ENCODE data around the gene TMEM255A. TPM values are rescaled to one million over a fixed set of nuclear protein-coding genes. Genes with fewer than 3 reads are reported as not detected.
"Not testable (repeated sequence)": the region's sequence is repeated elsewhere in the genome, so short reads cannot be mapped to it uniquely, and the experiment has no call there.

Gene TMEM255A
- 0.51 TPM for polyA plus RNA-seq (2013, experiment 1 of 2; ENCODE audit: insufficient read length)
- polyA plus RNA-seq (2013, experiment 2 of 2; ENCODE audit: insufficient read length): 0.29 TPM

DNA sequence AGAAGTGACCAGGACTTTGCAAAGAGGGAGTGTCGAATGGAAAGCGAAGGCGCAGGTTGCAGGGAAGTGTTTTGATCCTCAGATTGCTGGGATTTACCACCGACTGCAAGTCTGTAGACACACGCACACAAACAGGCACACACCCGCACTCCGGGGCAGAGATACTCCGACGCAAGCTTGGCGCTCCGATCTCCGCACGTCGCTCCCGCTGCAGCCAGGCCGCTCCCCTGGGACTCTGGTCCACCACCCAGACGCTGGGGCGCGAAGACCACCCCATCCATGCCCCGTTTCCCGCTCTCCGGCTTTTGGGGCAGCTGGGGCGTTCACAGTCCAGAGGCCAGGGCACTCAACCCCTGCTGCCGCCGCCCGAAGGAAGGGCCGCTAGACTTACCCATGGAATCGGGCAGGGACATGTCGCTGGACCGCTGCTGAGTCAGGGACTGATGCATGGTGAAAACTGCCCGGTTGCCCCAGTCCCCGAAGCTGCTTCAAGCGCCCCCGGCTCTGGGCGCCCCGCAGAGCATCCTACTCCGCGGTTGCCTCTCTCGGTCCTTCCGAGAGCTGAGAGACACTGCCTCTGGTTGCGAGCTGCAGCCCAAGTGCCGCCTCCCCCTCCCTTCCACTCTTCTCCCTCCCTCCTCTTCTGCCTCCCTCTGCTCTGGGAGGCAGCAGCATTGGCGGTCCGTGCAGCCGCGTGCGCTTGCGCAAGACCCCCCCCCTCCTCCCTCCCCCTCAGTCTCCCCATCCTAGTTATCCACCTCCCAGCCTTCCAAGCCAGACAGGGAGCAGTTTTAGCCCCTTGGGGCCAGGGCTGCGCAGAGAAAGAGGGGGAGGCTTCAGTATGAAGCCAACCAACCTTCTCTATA is at the start of gene TMEM255A:
Gene TMEM255A (minus strand): TSS at position 601 of the 866 bp plus-strand sequence. CDS start 152 bp downstream, at position 449.
- no peak for DNase-seq

DNA sequence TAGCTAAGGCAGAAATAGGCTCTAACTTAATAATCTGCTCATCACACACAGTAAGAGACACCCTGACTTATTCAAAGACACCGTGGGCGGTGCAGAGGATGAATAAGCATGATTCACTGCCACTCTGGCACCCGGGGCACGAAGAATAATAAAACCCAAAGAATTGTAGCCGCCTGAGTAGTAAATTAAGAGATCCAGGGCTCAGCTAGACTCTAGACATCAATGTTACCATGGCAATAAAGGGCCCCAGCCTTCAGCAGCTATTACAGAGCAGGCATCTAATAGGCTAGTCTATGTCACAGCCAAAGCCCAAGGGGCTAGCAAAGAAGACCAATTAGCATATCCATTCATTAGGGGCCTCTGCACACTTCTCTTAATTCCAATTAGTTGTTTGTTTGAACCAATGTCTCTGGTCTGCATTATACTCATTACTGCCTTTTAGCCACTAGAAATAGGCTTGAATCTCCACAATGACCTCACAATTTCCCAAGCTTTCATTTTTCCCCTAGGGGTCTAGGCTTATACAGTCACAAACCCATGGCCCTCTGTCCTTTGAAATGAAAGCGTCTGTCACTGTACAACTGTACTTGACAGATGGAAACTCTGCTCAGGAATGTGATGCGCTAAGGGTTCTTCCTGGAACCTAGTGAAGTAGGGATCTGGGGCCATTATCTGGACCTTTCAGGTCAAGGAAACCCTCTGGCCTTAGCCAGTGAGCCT is 47.6 kb upstream of the TMEM255A start:
- peak; percentile 70 for DNase-seq

DNA sequence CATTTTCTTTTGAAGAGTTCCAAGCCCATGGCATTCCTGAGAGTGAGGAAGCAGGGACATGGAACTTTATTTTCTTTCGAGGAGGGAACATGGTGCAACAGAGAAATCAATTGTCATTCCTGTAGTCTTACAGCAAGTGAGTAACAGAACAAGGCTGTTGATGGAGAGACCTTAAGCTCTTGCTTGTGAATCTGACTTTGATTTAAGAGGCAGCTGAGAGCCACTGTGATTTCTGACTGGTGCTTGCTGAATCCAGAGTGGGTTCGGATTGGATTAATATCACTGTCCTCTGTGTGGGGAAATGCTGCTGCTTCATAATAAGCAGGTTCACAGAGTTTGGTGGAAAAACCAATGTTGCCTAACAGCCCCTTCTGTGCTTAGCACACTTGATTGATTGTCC is 45.9 kb upstream of the TMEM255A start:
- no peak for DNase-seq

DNA sequence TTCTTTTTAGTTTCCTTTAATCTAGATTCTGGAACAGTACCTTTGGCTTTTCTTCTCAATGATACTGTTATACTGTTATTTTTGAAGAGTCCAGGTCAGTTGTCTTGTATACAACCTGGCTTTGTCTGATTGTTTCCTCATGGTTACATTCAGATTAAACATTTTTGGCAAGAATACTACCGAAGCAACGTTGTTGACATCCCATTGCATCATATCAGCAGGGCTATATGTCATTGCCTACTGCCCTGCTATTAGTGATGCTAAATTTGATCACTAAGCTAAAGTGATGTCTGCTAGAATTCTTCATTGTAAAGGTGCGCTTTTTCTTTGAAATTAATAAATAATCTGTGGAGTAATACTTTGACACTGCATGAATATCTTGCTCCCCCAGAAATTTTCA is 44.8 kb upstream of the TMEM255A start:
- no peak for DNase-seq

DNA sequence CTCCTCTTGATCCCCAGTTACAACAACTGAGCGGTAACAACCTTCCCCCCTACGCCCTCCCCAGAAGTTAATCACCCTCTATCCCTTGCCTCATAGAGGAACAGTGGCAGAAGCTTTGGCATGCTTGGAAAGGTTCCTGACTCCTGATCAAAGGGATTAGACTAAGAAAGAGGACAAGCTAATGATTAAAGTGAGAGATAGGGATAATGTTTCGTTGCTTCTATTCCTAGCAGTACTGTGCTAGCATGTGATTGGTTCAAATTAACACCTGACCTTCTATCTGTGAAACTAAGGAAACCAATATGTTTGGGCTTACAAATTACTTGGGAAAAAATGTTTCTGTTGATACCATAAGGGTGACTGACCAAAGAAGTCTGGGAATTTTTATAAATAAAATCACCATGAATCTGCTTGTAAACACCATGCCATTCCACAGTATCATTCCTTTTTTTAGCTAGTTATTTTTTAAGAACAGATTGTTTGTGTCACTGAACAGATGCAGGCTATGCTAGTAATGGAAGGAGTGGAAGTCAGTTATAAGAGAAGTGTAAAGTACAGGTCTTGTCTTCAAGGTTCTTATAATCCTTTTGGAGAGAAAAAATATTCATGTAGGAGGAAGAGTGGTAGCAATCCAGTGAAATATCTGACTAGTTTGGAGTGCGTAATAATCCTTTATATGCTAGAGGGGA is 39.3 kb upstream of the TMEM255A start:
- DNase-seq: no peak

DNA sequence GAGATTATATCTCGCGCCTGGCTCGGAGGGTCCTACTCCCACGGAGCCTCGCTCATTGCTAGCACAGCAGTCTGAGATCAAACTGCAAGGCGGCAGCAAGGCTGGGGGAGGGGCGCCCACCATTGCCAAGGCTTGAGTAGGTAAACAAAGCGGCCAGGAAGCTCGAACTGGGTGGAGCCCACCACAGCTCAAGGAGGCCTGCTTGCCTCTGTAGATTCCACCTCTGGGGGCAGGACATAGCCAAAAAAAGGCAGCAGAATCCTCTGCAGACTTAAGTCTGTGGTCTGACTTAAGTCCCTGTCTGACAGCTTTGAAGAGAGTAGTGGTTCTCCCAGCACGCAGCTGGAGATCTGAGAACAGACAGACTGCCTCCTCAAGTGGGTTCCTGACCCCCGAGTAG is 33.3 kb upstream of the TMEM255A start:
- not testable (repeated sequence) for DNase-seq

DNA sequence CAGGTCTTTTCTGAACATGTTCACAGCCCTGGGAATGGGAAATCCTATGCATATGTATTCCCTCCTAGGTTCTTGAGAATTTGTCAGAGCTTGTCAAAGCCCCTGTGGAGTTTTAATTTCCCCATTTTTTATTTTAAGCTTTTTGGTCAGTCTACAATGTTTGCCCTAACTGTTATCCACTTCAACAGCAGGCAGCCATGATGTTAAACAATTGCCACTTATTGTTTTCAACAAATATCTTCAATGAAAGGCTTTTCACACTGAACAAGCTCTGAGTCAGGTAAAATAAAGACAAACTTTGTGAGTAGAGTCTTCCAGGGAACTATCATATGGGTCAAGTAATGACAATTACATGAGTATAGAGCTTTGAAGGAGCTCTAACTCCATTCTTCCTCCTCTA is 25.6 kb upstream of the TMEM255A start:
- DNase-seq: no peak

DNA sequence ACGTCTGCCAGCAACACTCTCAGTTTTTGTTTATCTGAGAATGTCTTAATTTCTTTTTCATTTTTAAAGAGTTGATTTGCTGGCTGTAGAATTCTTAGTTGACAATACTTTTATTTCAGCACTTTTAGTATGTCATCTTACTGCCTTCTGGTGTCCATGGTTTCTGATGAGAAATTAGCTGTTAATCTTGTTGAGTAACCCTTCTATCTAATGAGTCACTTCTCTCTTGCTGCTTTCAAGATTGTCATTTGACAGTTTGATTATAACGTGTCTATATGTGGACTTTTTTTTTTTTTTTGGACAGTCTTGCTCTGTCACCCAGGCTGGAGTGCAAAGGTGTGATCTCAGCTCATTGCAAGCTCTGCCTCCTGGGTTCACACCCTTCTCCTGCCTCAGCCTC is 24.0 kb upstream of the TMEM255A start:
- DNase-seq: no peak

DNA sequence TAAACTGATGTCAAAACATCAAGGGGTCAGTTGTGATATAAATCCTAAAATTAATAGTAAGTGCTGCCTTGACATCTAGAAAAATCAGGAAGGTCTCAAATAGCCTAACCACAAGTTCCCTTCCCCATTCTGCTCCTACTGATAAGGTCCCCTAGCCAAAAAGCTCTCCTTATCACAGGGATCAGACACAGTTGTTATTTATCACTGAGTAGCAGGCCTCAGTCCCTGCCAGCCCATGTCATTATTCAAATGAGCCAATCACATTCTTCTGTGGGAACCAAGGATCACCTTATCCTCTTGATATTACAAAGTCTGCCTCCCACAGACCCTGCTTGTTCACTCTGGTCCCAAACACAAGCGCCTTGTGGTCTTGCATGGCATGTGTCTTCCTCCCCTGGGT is 23.3 kb upstream of the TMEM255A start:
- DNase-seq: no peak

DNA sequence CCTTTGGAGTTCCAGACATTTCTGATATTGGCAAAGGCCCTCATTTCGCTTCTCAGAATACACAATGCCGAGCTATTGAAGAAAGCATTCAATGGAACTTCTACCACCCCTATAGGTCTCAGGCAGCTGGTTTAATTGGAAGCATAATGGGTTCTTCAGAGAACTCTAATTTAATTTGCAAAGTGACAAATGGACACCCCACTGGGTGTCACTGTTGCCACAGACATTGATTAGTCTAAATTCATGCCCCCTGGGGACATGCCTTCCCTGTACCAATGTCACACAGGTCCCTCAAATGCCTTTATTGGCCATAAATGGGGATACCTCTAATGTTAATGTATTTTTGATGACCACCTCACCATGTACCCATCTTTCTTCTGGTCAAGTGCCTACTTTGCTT is 22.9 kb upstream of the TMEM255A start:
- no peak for DNase-seq

DNA sequence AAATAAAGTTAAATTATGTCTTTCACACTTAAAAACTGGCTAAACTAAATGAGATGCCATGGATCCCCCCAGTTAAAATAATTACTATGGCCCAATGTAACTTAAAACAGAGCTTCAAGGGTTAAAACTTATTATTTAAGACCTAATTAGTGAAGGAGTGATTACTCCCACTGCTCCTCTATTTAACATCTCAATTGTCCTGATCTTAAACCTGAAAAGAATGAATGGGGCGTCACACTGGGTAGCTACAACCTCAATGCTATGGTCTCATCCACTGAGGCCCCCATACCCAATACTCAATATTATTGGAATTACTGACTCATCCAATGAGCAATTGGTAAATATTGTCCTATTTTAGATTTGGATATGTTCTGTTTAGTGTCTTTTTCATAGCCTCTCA is 21.1 kb upstream of the TMEM255A start:
- DNase-seq: no peak

DNA sequence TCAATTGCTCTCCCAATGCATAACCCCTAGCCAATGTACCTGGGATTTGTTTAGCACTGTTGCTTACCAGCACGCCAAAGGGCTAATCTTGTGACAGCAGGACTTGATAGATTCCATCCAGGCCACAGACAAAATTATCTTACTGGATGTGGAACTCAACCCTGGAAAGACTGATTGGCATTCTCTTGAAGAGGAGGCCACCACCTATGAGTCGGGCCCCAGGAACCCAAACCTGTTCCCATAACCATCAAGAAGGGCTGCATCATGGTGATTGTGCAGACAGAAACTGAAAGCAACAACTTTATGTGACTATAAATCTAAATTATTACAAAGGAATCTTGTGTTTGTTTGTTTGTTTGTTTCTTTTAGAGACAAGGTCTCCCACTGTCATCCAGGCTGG is 19.9 kb upstream of the TMEM255A start:
- no peak for DNase-seq

DNA sequence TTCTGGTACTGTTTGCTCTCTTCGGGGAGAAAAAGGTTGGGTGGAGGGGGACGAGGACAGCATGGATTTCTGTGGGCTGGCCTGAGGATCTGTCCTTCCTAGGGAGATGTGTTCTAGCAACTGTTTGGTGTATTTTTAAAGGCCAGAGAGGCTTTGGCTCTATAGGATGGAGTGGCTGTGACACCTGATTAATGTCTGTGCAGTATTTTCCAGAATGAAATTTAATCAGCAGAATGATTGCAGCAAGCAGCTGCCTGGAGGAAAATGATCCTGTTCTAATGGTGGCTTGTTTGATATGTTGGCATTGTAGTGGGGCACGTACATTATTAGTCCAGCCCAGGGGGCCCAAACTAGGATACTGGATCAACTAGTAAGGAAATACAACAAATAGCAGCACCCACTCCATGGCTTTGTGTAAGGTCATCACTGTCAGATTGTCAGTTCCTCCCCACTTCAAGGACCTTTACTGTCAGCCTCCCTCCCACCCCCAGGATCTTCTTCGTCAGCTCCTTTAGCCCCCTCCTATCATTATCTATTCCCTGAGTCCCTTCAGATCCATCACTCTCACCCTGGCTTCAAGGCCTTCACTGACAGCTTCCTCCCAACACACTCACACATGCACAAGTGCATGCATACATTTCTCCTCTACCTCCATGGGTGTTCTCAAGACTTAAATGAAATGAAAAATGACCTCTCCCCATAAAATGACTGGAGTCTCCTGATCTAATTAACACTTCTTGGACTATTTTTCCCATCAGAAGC is 10.4 kb upstream of the TMEM255A start:
- no peak for DNase-seq

DNA sequence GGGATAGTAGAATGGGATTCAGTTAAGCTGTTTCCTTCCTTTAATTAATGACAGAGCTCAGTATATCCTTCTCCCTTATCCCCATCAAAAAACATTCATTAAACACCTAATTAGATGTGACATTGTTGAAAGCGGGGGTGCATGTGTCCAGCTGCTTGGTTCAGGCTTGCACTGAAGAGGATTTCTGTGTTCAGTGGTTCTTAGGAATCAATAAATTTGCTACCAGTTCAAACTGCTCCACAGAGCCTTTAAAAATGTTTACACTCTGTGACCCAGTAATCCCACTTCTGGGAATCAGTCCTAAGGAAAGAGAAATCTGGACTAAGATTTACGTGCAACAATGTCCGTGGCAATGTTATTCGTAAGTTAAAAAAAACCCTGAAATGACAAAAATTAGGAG is 7.2 kb upstream of the TMEM255A start:
- no peak for DNase-seq

DNA sequence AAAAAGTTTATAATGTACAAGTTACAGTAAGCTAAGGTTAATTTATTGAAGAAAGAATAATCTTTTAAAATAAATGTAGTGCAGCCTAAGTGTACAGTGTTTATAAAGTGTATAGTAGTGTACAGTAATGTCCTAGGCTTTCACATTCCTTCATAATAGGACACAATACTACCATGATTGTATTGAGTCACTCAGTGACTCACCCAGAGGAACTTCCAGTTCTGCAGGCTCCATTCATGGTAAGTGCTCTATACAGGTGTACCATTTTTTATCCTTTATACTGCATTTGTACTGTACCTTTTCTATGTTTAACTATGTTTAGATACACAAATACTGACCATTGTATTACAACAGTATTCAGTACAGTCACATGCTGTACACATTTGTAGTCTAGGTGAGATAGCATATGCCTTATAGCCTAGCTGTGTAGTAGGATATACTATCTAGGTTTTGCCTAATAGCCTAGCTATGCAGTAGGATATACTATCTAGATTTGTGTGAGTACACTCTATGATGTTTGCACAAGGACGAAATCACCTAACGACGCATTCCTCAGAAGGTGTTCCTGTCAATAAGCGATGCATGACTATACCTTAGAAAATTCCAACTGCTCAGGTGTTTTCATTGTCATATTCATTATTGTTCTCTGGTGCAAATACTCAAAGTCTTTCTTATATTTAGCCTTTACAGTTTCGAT is 5.5 kb upstream of the TMEM255A start:
- peak; percentile 49 for DNase-seq

DNA sequence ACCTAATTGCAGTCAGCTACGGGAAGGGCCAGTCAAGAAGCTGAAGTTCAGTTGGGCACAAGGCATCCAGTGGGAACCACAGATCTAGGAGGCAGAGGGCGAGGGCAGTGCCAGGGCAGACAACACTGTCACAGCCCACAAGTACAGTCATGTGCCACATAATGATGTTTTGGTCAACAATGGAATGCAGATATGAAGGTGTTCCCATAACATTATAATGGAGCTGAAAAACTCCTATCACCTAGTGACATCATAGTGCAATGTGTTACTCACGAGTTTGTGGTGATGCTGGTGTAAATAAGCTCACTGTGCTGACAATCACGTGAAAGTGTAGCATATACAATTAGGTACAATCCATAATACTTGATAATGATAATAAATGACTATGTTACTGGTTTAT is 4.5 kb upstream of the TMEM255A start:
- no peak for DNase-seq

DNA sequence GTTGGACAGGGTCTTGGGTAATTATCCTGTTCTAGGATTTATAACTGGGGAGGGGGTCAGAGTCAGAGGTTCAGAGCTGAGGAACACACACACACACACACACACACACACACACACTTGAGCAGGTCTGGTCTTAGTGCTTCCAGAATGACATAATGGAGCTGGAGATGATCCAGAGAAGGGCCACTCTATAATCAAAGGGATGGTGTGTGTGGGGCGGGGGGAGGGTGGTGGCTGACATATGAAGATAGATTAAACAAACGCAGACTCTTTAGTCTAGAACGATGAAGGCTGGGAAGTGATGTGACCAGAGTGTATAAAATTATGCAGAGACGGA is 434 bp upstream of the TMEM255A start:
- no peak for DNase-seq

DNA sequence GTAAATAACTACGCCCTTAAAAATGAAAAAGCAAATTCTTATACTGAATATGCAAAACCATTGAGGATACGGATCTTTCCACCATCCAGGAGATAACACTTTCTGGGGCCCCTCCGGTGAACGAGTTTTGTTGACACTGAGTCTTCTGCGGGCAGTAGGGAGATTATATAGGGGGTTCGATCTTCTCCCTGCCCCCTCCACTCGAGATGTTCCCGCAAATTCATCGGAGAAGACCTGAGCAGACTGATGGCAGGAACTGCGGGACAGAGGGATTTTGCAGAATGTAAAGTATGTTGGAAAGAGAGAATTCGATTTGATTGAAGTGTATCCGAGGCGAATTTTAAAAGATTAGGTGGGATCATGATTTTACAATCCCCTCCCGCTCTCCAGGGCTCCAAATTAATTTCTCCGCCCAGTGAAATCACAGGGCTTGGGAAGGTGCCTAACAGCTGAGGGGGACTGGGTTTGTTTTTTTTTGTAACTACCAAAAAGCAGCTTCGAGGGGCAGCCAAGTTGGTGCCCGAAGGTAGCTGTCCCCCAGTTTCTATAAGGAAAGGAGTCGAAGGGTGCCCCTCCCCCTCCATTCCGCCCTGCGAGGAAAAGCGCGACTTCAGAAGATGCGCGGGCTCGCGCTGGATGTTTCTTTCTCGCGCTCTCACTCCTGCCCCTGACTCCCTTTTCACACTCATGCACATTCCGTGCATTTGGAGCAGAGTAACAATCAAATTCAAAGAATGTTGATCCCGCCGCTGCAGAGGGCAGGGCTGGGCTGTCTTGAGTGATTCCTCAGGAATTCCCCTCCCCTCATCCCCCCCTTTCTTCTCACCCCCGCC is 1.2 kb downstream of the TMEM255A start:
- peak; percentile 56 for DNase-seq

DNA sequence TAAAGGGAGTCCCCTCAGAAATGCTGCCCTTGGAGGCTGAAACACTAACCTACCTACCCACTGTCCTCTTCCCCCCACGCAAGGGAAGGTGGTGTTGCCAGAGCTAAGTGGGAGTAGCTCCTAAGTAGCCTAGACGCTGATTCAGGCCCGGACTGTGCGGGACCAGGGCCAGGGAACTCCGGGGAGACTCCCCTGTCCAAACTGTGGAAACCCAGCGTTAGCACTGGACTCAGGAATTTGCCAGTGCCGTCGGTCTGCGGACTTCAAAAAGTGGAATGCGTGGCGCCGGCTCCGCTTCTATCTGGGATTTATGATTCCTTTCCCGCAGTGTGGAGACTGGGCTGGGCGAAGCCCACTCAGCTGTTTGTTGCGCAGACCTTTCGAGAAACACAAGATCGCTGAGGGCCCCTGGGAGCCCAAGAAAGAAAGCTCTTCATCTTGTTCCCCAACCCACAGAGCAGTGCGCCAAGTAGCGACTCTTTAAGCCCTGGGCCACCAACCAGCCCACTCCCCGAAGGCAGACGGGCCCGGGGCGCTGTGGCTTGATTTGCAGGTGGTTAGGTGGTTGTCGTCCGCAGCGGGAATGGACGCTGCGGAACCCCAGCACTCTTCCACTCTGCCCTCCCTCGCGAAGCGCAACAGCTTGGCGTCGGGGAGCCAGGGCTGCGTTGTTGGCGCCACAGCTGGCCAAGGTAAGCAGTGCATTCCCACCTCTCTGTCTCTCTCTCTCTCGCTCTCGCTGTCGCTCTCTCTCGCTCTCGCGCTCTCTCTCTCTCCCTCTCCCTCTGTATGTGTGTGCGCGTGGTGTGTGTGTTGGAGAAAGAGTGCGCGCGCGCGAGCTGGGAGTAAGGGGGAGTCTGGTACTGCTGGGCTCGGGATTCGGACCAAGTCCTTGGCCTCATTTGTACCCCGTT is 2.0 kb downstream of the TMEM255A start:
- DNase-seq: peak; percentile 51

DNA sequence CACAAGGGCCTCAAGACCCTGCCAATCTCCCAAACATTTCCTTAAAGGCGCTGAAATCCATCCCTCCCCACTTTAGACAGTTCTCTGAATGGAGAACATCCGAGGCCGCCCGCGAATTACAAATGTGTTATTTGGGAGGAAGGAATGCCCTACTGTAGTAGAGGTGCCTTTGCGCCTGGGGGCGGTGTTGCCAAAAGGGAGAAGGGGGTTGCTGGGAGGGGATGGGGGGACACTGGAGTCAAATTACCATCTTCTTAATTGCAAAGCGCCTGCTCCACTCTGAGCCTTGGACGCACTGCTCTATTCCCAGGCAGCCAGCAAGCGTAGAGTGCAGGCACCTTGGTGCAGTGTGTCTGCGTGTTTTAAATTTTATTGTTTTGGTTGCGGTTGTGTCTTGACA is 2.7 kb downstream of the TMEM255A start:
- no peak for DNase-seq
